Measurements from ENCODE around the gene CCDC197.

Gene CCDC197

GRCh38 chr14:94000267-94000666 lies 3.2 kb downstream of the CCDC197 start:
- no peak for DNase-seq (ENCODE audit: low spot score)

GRCh38 chr14:94001016-94001415 lies 3.9 kb downstream of the CCDC197 start:
- no peak for DNase-seq (ENCODE audit: low spot score)

- DNase-seq (ENCODE audit: low spot score), result peak; percentile 83
These were observed 4.6 kb downstream of the CCDC197 start for GRCh38 chr14:94001501-94002396.

- no peak for DNase-seq (ENCODE audit: low spot score)
These were observed 6.3 kb downstream of the CCDC197 start for GRCh38 chr14:94003397-94003796.

GRCh38 chr14:94004015-94004414 lies 6.9 kb downstream of the CCDC197 start:
- DNase-seq (ENCODE audit: low spot score), result no peak

GRCh38 chr14:94005324-94006073 lies 8.4 kb downstream of the CCDC197 start:
- peak; percentile 54 for DNase-seq (ENCODE audit: low spot score)

GRCh38 chr14:94008234-94008633 lies 11.1 kb downstream of the CCDC197 start:
- no peak for DNase-seq (ENCODE audit: low spot score)

GRCh38 chr14:94009767-94010166 lies 12.7 kb downstream of the CCDC197 start:
- DNase-seq (ENCODE audit: low spot score), result peak; percentile 44

GRCh38 chr14:94010625-94011024 lies 13.5 kb downstream of the CCDC197 start:
- no peak for DNase-seq (ENCODE audit: low spot score)

GRCh38 chr14:94011795-94012194 lies 14.7 kb downstream of the CCDC197 start:
- DNase-seq (ENCODE audit: low spot score), result no peak

GRCh38 chr14:94014382-94014781 lies 17.3 kb downstream of the CCDC197 start:
- DNase-seq (ENCODE audit: low spot score), result no peak

- no peak for DNase-seq (ENCODE audit: low spot score)
These were observed 18.1 kb downstream of the CCDC197 start for GRCh38 chr14:94015223-94015622.

- DNase-seq (ENCODE audit: low spot score), result no peak
These were observed 19.4 kb downstream of the CCDC197 start for GRCh38 chr14:94016446-94016976.

GRCh38 chr14:94018308-94018707 lies 21.2 kb downstream of the CCDC197 start:
- no peak for DNase-seq (ENCODE audit: low spot score)

- DNase-seq (ENCODE audit: low spot score), result no peak
These were observed 22.2 kb downstream of the CCDC197 start for GRCh38 chr14:94019329-94019728.

- no peak for DNase-seq (ENCODE audit: low spot score)
These were observed 23.2 kb downstream of the CCDC197 start for GRCh38 chr14:94020267-94020666.

- DNase-seq (ENCODE audit: low spot score), result peak; percentile 68
These were observed 23.9 kb downstream of the CCDC197 start for GRCh38 chr14:94021001-94021400.

- no peak for DNase-seq (ENCODE audit: low spot score)
These were observed 24.5 kb downstream of the CCDC197 start for GRCh38 chr14:94021416-94022157.

GRCh38 chr14:94022532-94023411 lies 25.7 kb downstream of the CCDC197 start:
- DNase-seq (ENCODE audit: low spot score), result no peak

GRCh38 chr14:94024549-94024948 lies 27.4 kb downstream of the CCDC197 start:
- DNase-seq (ENCODE audit: low spot score), result no peak

GRCh38 chr14:94025720-94026119 lies 28.6 kb downstream of the CCDC197 start:
- DNase-seq (ENCODE audit: low spot score), result peak; percentile 51

All from COLO829 (cell line).